ENCODE measurements around the gene FILIP1L. TPM values are rescaled to one million over a fixed set of nuclear protein-coding genes. Genes with fewer than 3 reads are reported as not detected.
A peak's percentile ranks its signal among the peaks of the same experiment; 100 is the strongest.

Gene FILIP1L
- total and polyA plus RNA-seq, 2 of the 13 experiments (the other 11 are each of a cell fraction or from before 2014, with no cell fraction given) = 8.1 to 187 TPM

- peak; percentile 95 for TF ChIP-seq RERE (CRISPR knock-in tag; IDR thresholded peaks at IDR 0.05; ENCODE audit: low read depth)
- TF ChIP-seq FOXP1 (IDR thresholded peaks at IDR 0.05) = no peak
- TF ChIP-seq FOXP1 (CRISPR knock-in tag; IDR thresholded peaks at IDR 0.05) = peak; percentile 82
- peak; percentile 84 for TF ChIP-seq TBX3 (IDR thresholded peaks at IDR 0.05; ENCODE audit: borderline replicate concordance)
- peak; percentile 87 for TF ChIP-seq NCOA2 (CRISPR knock-in tag; IDR thresholded peaks at IDR 0.05)
- no peak for TF ChIP-seq GLI4 (CRISPR knock-in tag; IDR thresholded peaks at IDR 0.05; ENCODE audit: borderline replicate concordance)
- no peak for TF ChIP-seq MTERF4 (CRISPR knock-in tag; IDR thresholded peaks at IDR 0.05)
- no peak for TF ChIP-seq KDM5A (IDR thresholded peaks at IDR 0.05; ENCODE audit: borderline replicate concordance, low read length)
- no peak for TF ChIP-seq ZNF513 (CRISPR knock-in tag; conservative IDR thresholded peaks at IDR 0.05)
- no peak for TF ChIP-seq ZNF24 (IDR thresholded peaks at IDR 0.05)
- peak; percentile 82 for TF ChIP-seq TEAD3 (CRISPR knock-in tag; optimal IDR thresholded peaks at IDR 0.05; ENCODE audit: borderline replicate concordance)
- no peak for TF ChIP-seq ZNF564 (CRISPR knock-in tag; IDR thresholded peaks at IDR 0.05)
- peak; percentile 54; the same call in 1 of the 2 replicates for TF ChIP-seq FOXJ3 (CRISPR knock-in tag; IDR thresholded peaks at IDR 0.05; ENCODE audit: borderline replicate concordance)
- no peak for TF ChIP-seq ZMYM2 (CRISPR knock-in tag; IDR thresholded peaks at IDR 0.05)
- peak; percentile 31; the same call in 1 of the 2 replicates for TF ChIP-seq GATA4 (IDR thresholded peaks at IDR 0.05; ENCODE audit: borderline replicate concordance, low read depth)
- peak; percentile 71; the same call in 1 of the 2 replicates for TF ChIP-seq ZNF281 (CRISPR knock-in tag; IDR thresholded peaks at IDR 0.05; ENCODE audit: borderline replicate concordance)
- TF ChIP-seq TFE3 (CRISPR knock-in tag; IDR thresholded peaks at IDR 0.05) = 0 out of 2 replicates have a peak, but pooled peaks have one; percentile 27
Observed at GRCh38 chr3:99931059-99931458, 183.2 kb downstream of the FILIP1L start (continued).

Measured in HepG2 (cell line).